IMR-90 (cell line): ENCODE results near the gene DLK2. TPM values are rescaled to one million over a fixed set of nuclear protein-coding genes. Genes with fewer than 3 reads are reported as not detected.

Source experiments
- ATAC-seq: fragments of 200-7000 bp; cut with Tn5 transposase; 2 replicates; pipeline ENCODE4 v1.9.1; 2020; ENCODE audit warnings: low read depth, mild to moderate bottlenecking, moderate library complexity
- BruUV-seq: library from RNA; stranded (reverse); fragments of 400-500 nt; replicated peaks from 2 replicates; lab custom pipeline; 2021; lab: Mats Ljungman, UMichigan
- CTCF ChIA-PET: fragments of 300-600 bp; formaldehyde crosslinking; extraction: SDS; loops from one replicate; lab custom pipeline; 2021; ENCODE audit warnings: antibody characterized with exemption; lab: Yijun Ruan, JAX
- POLR2A ChIA-PET: fragments of 300-600 bp; sonication (Branson Sonifier 250); formaldehyde crosslinking; loops from one replicate; lab custom pipeline; 2022; ENCODE audit warnings: antibody characterized with exemption; ENCODE audit not compliant: unreplicated experiment; lab: Charles Lee
- DNase-seq: peaks from one replicate; pipeline ENCODE4 v3.0.0; 2013
- H2AFZ ChIP-seq: replicated peaks from 2 replicates; pipeline ENCODE3; 2013; ENCODE audit warnings: low read length, mild to moderate bottlenecking; ENCODE audit not compliant: poor library complexity
- H2AK5ac ChIP-seq: 2 replicates; pipeline ENCODE4 v1.6.1; 2013; ENCODE audit warnings: low read depth, low read length, inconsistent platforms
- H2AK9ac ChIP-seq: replicated peaks from 2 replicates; pipeline ENCODE3; 2013; ENCODE audit warnings: mild to moderate bottlenecking, low read depth, low read length, moderate library complexity; ENCODE audit not compliant: poor library complexity
- H2BK120ac ChIP-seq: 2 replicates; pipeline ENCODE4 v1.6.1; 2013; ENCODE audit warnings: low read depth, low read length, inconsistent platforms
- H2BK15ac ChIP-seq: 3 replicates; pipeline ENCODE4 v1.6.1; 2013; ENCODE audit warnings: low read depth, low read length, inconsistent platforms
- H2BK20ac ChIP-seq: 2 replicates; pipeline ENCODE4 v1.6.1; 2013; ENCODE audit warnings: low read depth, mild to moderate bottlenecking, inconsistent platforms, low read length, moderate library complexity
- H2BK5ac ChIP-seq: 2 replicates; pipeline ENCODE4 v1.6.1; 2013; ENCODE audit warnings: mild to moderate bottlenecking, low read depth, low read length, inconsistent platforms; ENCODE audit not compliant: poor library complexity, severe bottlenecking
- H3K14ac ChIP-seq: replicated peaks from 2 replicates; pipeline ENCODE4 v1.6.1; 2013; ENCODE audit warnings: low read depth, low read length, inconsistent platforms
- H3K18ac ChIP-seq: 2 replicates; pipeline ENCODE4 v1.6.1; 2013; ENCODE audit warnings: low read depth, low read length, control low read depth
- H3K23ac ChIP-seq: 2 replicates; pipeline ENCODE4 v1.6.1; 2013; ENCODE audit warnings: low read depth, low read length, inconsistent platforms
- H3K27ac ChIP-seq: 2 replicates; pipeline ENCODE4 v1.5.1; 2013; ENCODE audit warnings: mild to moderate bottlenecking, control low read depth, low read length; ENCODE audit not compliant: insufficient read depth
- H3K27me3 ChIP-seq: 2 replicates; pipeline ENCODE4 v1.6.1; 2013; ENCODE audit warnings: low read length; ENCODE audit not compliant: control insufficient read depth, insufficient read depth
- H3K36me3 ChIP-seq: 2 replicates; pipeline ENCODE4 v1.6.1; 2013; ENCODE audit warnings: low read length, mixed read lengths; ENCODE audit not compliant: control insufficient read depth, insufficient read depth
- H3K4ac ChIP-seq: 2 replicates; pipeline ENCODE4 v1.6.1; 2013; ENCODE audit warnings: low read depth, low read length, inconsistent platforms
- H3K4me1 ChIP-seq: 2 replicates; pipeline ENCODE4 v1.6.1; 2013; ENCODE audit warnings: low read length, mixed read lengths; ENCODE audit not compliant: control insufficient read depth, insufficient read depth
- H3K4me2 ChIP-seq: 2 replicates; pipeline ENCODE4 v1.6.1; 2013; ENCODE audit warnings: low read depth, mild to moderate bottlenecking, control low read depth, low read length, moderate library complexity
- H3K4me3 ChIP-seq: 2 replicates; pipeline ENCODE4 v1.5.1; 2013; ENCODE audit warnings: low read depth, mild to moderate bottlenecking, control low read depth, low read length, moderate library complexity; ENCODE audit not compliant: insufficient read depth
- H3K56ac ChIP-seq: 2 replicates; pipeline ENCODE4 v1.6.1; 2013; ENCODE audit warnings: low read length, inconsistent platforms; ENCODE audit not compliant: insufficient read depth; ENCODE audit errors: extremely low read depth
- H3K79me1 ChIP-seq, 2 experiments: 2 replicates each; pipeline ENCODE4 v1.6.1; 2013; ENCODE audit warnings: low read length in 2 of 2, inconsistent platforms in 1 of 2, low read depth in 1 of 2
- H3K9ac ChIP-seq: 2 replicates; pipeline ENCODE4 v1.6.1; 2013; ENCODE audit warnings: low read depth, low read length, control low read depth
- H3K9me1 ChIP-seq: 2 replicates; pipeline ENCODE4 v1.6.1; 2013; ENCODE audit warnings: low read length, inconsistent platforms; ENCODE audit not compliant: insufficient read depth
- H3K9me3 ChIP-seq: 2 replicates; pipeline ENCODE4 v1.6.1; 2013; ENCODE audit warnings: low read length; ENCODE audit not compliant: control insufficient read depth, insufficient read depth
- H4K20me1 ChIP-seq: 2 replicates; pipeline ENCODE4 v1.6.1; 2013; ENCODE audit warnings: low read length, inconsistent platforms; ENCODE audit not compliant: insufficient read depth
- H4K5ac ChIP-seq: 2 replicates; pipeline ENCODE4 v1.6.1; 2013; ENCODE audit warnings: mild to moderate bottlenecking, low read depth, low read length, control low read depth
- H4K8ac ChIP-seq, 2 experiments: 2 replicates each; pipeline ENCODE4 v1.6.1; 2013; ENCODE audit warnings: low read depth in 2 of 2, low read length in 2 of 2, control low read depth in 1 of 2, inconsistent platforms in 1 of 2
- H4K91ac ChIP-seq: 2 replicates; pipeline ENCODE4 v1.6.1; 2013; ENCODE audit warnings: low read depth, low read length, inconsistent platforms; ENCODE audit not compliant: insufficient read depth
- BHLHE40 ChIP-seq: fragments of 150-350 bp; IDR thresholded peaks from 2 replicates; pipeline ENCODE4 v1.6.1; 2016; ENCODE audit warnings: mild to moderate bottlenecking, low read depth, low read length
- CEBPB ChIP-seq: IDR thresholded peaks from 2 replicates; pipeline ENCODE4 v1.6.1; 2012; ENCODE audit warnings: low read depth, low read length, improper control_type of control experiment
- CTCF ChIP-seq: conservative IDR thresholded peaks from 2 replicates; pipeline ENCODE4 v1.5.1; 2012; ENCODE audit warnings: mild to moderate bottlenecking, low read depth, low read length, improper control_type of control experiment
- MAFK ChIP-seq: IDR thresholded peaks from 2 replicates; pipeline ENCODE4 v1.6.1; 2012; ENCODE audit warnings: low read depth, low read length, improper control_type of control experiment
- MAZ ChIP-seq: IDR thresholded peaks from 2 replicates; pipeline ENCODE4 v1.6.1; 2012; ENCODE audit warnings: low read depth, mild to moderate bottlenecking, low read length, improper control_type of control experiment, moderate library complexity, borderline replicate concordance
- MXI1 ChIP-seq: IDR thresholded peaks from 2 replicates; pipeline ENCODE4 v1.6.1; 2012; ENCODE audit warnings: low read depth, mild to moderate bottlenecking, low read length, moderate library complexity, borderline replicate concordance
- POLR2A ChIP-seq: IDR thresholded peaks from 2 replicates; pipeline ENCODE4 v1.6.1; 2012; ENCODE audit warnings: mild to moderate bottlenecking, low read depth, low read length
- RAD21 ChIP-seq: IDR thresholded peaks from 2 replicates; pipeline ENCODE4 v1.6.1; 2012; ENCODE audit warnings: low read length, improper control_type of control experiment
- RFX5 ChIP-seq: IDR thresholded peaks from 2 replicates; pipeline ENCODE4 v1.8.0; 2012; ENCODE audit warnings: low read depth, mild to moderate bottlenecking, low read length, moderate library complexity
- SMC3 ChIP-seq: fragments of 150-350 bp; IDR thresholded peaks from 2 replicates; pipeline ENCODE4 v1.6.1; 2016; ENCODE audit warnings: low read depth, mild to moderate bottlenecking, antibody characterized with exemption, low read length, moderate library complexity
- USF2 ChIP-seq: fragments of 150-350 bp; IDR thresholded peaks from 2 replicates; pipeline ENCODE4 v1.6.1; 2017; ENCODE audit warnings: mild to moderate bottlenecking, antibody characterized with exemption, low read length, low read depth
- whole genome bisulfite sequencing, 2 experiments: methylation state at CpG; one replicate each; pipeline versions ENCODE4 v1.1.5 to v1.1.7; 2013; ENCODE audit warnings: missing lambda C conversion rate in 2 of 2; ENCODE audit not compliant: insufficient read length in 1 of 2; ENCODE audit errors: extremely low coverage in 2 of 2; 5-methylcytosine and 5-hydroxymethylcytosine counted together
- dilution Hi-C: fragments of 300-500 bp; cut with HindIII; formaldehyde crosslinking; loops from one replicate; pipeline ENCODE4 v1.14.3; 2018; ENCODE audit warnings: low sequenced_read_pairs; ENCODE audit not compliant: unreplicated experiment
- in situ Hi-C: fragments of 300-500 bp; cut with MboI; formaldehyde crosslinking; loops from 3 replicates; pipeline ENCODE4 v1.14.3; 2019; ENCODE audit warnings: low sequenced_read_pairs, inconsistent platforms, mixed read lengths
- intact Hi-C: fragments of 100-400 bp; cut with micrococcal nuclease; formaldehyde crosslinking; loops from 2 replicates; pipeline ENCODE4 v1.10.0; 2022
- polyA plus RNA-seq, 3 experiments: library from polyadenylated mRNA; depleted of rRNA; stranded (reverse); fragments of >200 nt; gene quantifications; 2 replicates each; pipeline ENCODE4 v1.2.3, GENCODE V29; 2012; ENCODE audit warnings: low replicate concordance in 1 of 3
- total RNA-seq: library from RNA; depleted of rRNA; stranded (reverse); fragments of >200 nt; gene quantifications from 2 replicates; pipeline ENCODE4 v1.2.3, GENCODE V29; 2012

DLK2 gene
- total and polyA plus RNA-seq, 2 of the 4 experiments (the other 2 are of a cell fraction): 0.90 to 2.8 TPM

- Histone ChIP-seq H3K23ac (no peak overlapping the region), H3K4me2 (no peak overlapping the region), H3K4me3 (no peak overlapping the region), H3K27ac (no peak overlapping the region), H3K56ac (no peak overlapping the region), H2AFZ (no peak overlapping the region), H3K9ac (no peak overlapping the region), H3K4ac (no peak overlapping the region), H2BK5ac (no peak overlapping the region), H3K4me1 (no peaks in the 10 kb centered on the region), H2AK9ac (no peak overlapping the region), H3K36me3 (no peaks in the 10 kb centered on the region), H2BK15ac (no peak overlapping the region), H3K9me1 (no peaks in the 10 kb centered on the region), H3K18ac (no peak overlapping the region), H2AK5ac (no peak overlapping the region), H4K91ac (no peak overlapping the region), H2BK120ac (no peak overlapping the region), H3K27me3 (peaks cover 29% of the 10 kb centered on the region), H3K79me1 (no peaks in the 10 kb centered on the region), H3K14ac (no peak overlapping the region), H2BK20ac (no peak overlapping the region), H3K9me3 (no peaks in the 10 kb centered on the region), H4K20me1 (no peaks in the 10 kb centered on the region), H4K5ac (no peak overlapping the region), H4K8ac (no peak overlapping the region)
- ChIA-PET POLR2A (no interaction called here), CTCF (no interaction called here)
- intact Hi-C loops (no loop called here), dilution Hi-C loops (no loop called here), in situ Hi-C loops (no loop called here)
- WGBS, 2 experiments: 11% methylated on average over 1 of the region's 3 CpGs; no CpG with 5 or more reads in 1 of the 2 experiments
- ATAC-seq (no peak), DNase-seq (no peak)
- BruUV-seq: no TSS peak
- TF ChIP-seq RAD21 (no peak), POLR2A (no peak), USF2 (no peak), RFX5 (no peak), MAFK (no peak), CEBPB (no peak), MAZ (no peak), CTCF (no peak), SMC3 (no peak), MXI1 (no peak), BHLHE40 (no peak)
Measured at GRCh38 chr6:43405354-43405753, 50.0 kb downstream of the DLK2 start.
